K562 (cell line): ENCODE results near the gene MGAT1. TPM values are rescaled to one million over a fixed set of nuclear protein-coding genes. Genes with fewer than 3 reads are reported as not detected.

Source experiments
- ADNP ChIP-seq: fragments of 200-800 bp; sonication (Bioruptor generic); IDR thresholded peaks from 2 replicates; pipeline ENCODE4 v1.6.1; 2016; ENCODE audit warnings: missing genetic modification characterization, missing compliant biosample characterization
- COPS2 ChIP-seq: fragments of 450-650 bp; conservative IDR thresholded peaks from 2 replicates; pipeline ENCODE4 v1.6.1; 2016; ENCODE audit warnings: mild to moderate bottlenecking, moderate library complexity
- DMBX1 ChIP-seq: fragments of 250-450 bp; sonication (Bioruptor Pico); IDR thresholded peaks from 2 replicates; pipeline ENCODE4 v1.8.0; 2022; ENCODE audit warnings: inconsistent platforms, mild to moderate bottlenecking, moderate library complexity, borderline replicate concordance
- EGR1 ChIP-seq: fragments of 450-650 bp; conservative IDR thresholded peaks from 2 replicates; pipeline ENCODE4 v1.6.1; 2017; ENCODE audit warnings: mild to moderate bottlenecking
- HDAC1 ChIP-seq, 2 experiments: fragments of 450-650 bp; IDR thresholded peaks; 2 replicates each; pipeline ENCODE4 v1.6.1; 2016 to 2017; ENCODE audit warnings: inconsistent platforms in 1 of 2, mild to moderate bottlenecking in 1 of 2, moderate library complexity in 1 of 2
- KLF6 ChIP-seq: fragments of 250-450 bp; sonication (Bioruptor Pico); IDR thresholded peaks from 2 replicates; pipeline ENCODE4 v1.4.0; 2020; ENCODE audit warnings: mild to moderate bottlenecking, moderate library complexity, borderline replicate concordance
- MTA2 ChIP-seq: fragments of 450-650 bp; IDR thresholded peaks from 2 replicates; pipeline ENCODE4 v1.6.1; 2016; ENCODE audit warnings: low read depth
- RAD51 ChIP-seq: fragments of 450-650 bp; IDR thresholded peaks from 2 replicates; pipeline ENCODE4 v1.7.1; 2016; ENCODE audit warnings: low read depth, mild to moderate bottlenecking, borderline replicate concordance
- STAG1 ChIP-seq: sonication (generic); formaldehyde crosslinking; IDR thresholded peaks from 2 replicates; pipeline ENCODE4 v1.5.0; 2020; ENCODE audit warnings: missing genetic modification reagents, borderline replicate concordance
- TBP ChIP-seq: optimal IDR thresholded peaks from 2 replicates; pipeline ENCODE3; 2011; ENCODE audit warnings: low read depth, low read length, improper control_type of control experiment
- TEAD4 ChIP-seq, 2 experiments: sonication (generic) in 1 of 2; formaldehyde crosslinking in 1 of 2; IDR thresholded peaks; 2 replicates each; pipeline versions ENCODE4 v1.6.1 to v1.8.0; 2012 to 2022; ENCODE audit warnings: borderline replicate concordance in 1 of 2, inconsistent platforms in 1 of 2, low read length in 1 of 2, mild to moderate bottlenecking in 1 of 2, missing genetic modification reagents in 1 of 2
- XRCC5 ChIP-seq: fragments of 200-400 bp; formaldehyde crosslinking; IDR thresholded peaks from 2 replicates; pipeline ENCODE4 v1.6.1; 2017; ENCODE audit warnings: low read depth, mild to moderate bottlenecking, low read length
- ZBTB17 ChIP-seq: fragments of 450-650 bp; formaldehyde crosslinking; IDR thresholded peaks from 2 replicates; pipeline ENCODE4 v1.4.0; 2020; ENCODE audit warnings: mild to moderate bottlenecking
- ZFP36 ChIP-seq: fragments of 150-350 bp; IDR thresholded peaks from 2 replicates; pipeline ENCODE4 v1.6.1; 2018; ENCODE audit warnings: low read length, low read depth; ENCODE audit not compliant: partially characterized antibody
- ZFX ChIP-seq: sonication (generic); formaldehyde crosslinking; IDR thresholded peaks from 2 replicates; pipeline ENCODE4 v1.8.0; 2022; ENCODE audit warnings: mild to moderate bottlenecking, missing genetic modification reagents, moderate library complexity
- ZNF316 ChIP-seq: fragments of 450-650 bp; IDR thresholded peaks from 2 replicates; pipeline ENCODE4 v1.6.1; 2016
- ZNF507 ChIP-seq: conservative IDR thresholded peaks from 2 replicates; pipeline ENCODE4 v1.6.1; 2017; ENCODE audit warnings: missing genetic modification characterization, missing compliant biosample characterization
- ZNF77 ChIP-seq: fragments of 250-450 bp; sonication (Bioruptor Pico); IDR thresholded peaks from 2 replicates; pipeline ENCODE4 v1.5.0; 2020
- polyA plus RNA-seq, 8 experiments: library from polyadenylated mRNA; depleted of rRNA in 4 of 8; stranded (reverse) in 5 of 8; unstranded in 3 of 8; fragments of >200 nt; fragmentation: Nextera tagmentation in 2 of 8; fragmentation: Illumina TruSeq in 1 of 8; extraction: Ambion mirVana in 2 of 8; extraction: Trizol in 1 of 8; gene quantifications; 2 replicates each; pipeline versions ENCODE4 v1.2.1 to v1.2.3, GENCODE V29; 2011 to 2014; ENCODE audit warnings: inconsistent platforms in 1 of 8, missing spikeins in 1 of 8
- total RNA-seq, 7 experiments: library from RNA; depleted of rRNA in 6 of 7; stranded (reverse); fragments of >200 nt in 6 of 7; fragmentation: Illumina TruSeq in 2 of 7; extraction: Trizol in 2 of 7; gene quantifications; 2 replicates each; pipeline versions ENCODE4 v1.2.1 to v1.2.3, GENCODE V29; 2011 to 2021; ENCODE audit warnings: low replicate concordance in 1 of 7
- TF ChIP-seq, protein P1 (sequence below): fragments of 450-650 bp; formaldehyde crosslinking; IDR thresholded peaks from 2 replicates; pipeline ENCODE4 v1.4.0; 2020; ENCODE audit warnings: mild to moderate bottlenecking, moderate library complexity
- TF ChIP-seq, protein P2 (sequence below): fragments of 450-650 bp; formaldehyde crosslinking; IDR thresholded peaks from 2 replicates; pipeline ENCODE4 v1.4.0; 2020; ENCODE audit warnings: mild to moderate bottlenecking, mixed read lengths
- TF ChIP-seq, protein P3 (sequence below): sonication (generic); formaldehyde crosslinking; IDR thresholded peaks from 2 replicates; pipeline ENCODE4 v1.8.1; 2022; ENCODE audit warnings: missing genetic modification reagents
- TF ChIP-seq, protein P4 (sequence below): sonication (generic); formaldehyde crosslinking; IDR thresholded peaks from 2 replicates; pipeline ENCODE4 v1.5.0; 2020; ENCODE audit warnings: missing genetic modification reagents
- TF ChIP-seq, protein P5 (sequence below): sonication (generic); formaldehyde crosslinking; IDR thresholded peaks from 2 replicates; pipeline ENCODE4 v1.8.0; 2022; ENCODE audit warnings: mild to moderate bottlenecking, missing genetic modification reagents

MGAT1 gene
- total and polyA plus RNA-seq, 9 of the 15 experiments (the other 6 are each of a cell fraction or from before 2014, with no cell fraction given) = 3.9 to 82.7 (median 44.5) TPM

DNA sequence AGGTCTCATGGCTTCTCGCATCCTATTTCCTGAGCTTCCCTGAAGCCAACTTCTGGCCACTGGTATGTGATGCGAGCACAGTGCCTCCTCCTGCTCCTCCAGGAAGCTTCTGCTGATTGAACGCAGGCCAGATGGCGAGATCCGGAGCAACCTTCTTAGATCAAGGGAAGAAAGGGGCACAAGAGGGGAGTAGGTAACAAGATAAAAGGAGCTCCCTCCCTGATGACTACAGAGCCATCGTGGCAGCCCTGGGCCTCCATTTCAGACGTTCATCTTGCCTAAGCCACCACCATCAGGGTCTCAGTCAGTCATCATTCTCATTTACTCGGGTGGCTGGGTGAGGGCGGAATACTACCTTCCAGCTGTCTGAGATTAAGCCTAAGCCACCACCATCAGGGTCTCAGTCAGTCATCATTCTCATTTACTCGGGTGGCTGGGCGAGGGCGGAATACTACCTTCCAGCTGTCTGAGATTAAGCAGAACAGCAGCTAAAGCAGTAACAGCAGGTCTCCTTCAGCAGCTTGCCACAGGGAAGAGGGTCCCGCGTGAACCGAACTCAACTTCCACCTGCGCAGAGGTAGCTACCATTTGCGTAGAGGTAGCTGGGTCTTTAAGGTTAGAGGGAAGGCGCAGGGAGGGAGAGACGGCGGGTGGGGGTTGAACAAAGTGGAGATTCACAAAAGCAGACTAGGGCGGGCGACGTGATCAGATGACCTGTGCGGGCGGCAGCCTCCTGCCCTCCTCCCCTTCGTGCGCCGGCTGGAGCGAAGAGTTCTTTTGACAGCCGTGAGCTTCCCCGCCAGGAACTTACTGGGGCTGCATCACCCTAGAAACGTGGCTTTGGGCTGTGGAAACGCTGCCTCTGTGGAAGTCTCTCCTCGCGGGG is 27.9 kb upstream of the MGAT1 start (continued):
- TF ChIP-seq COPS2 (no peak), ADNP (tag) (no peak), MTA2 (no peak), HDAC1 (IDR thresholded peaks at IDR 0.05) (no peak), STAG1 (CRISPR knock-in tag) (no peak), ZFP36 (peak; percentile 31), ZNF507 (tag) (no peak), EGR1 (peak; percentile 46; the same call in 1 of the 2 replicates), ZNF77 (CRISPR knock-in tag) (no peak), XRCC5 (no peak), RAD51 (peak; percentile 58), KLF6 (CRISPR knock-in tag) (peak; percentile 16; the same call in 1 of the 2 replicates), ZFX (CRISPR knock-in tag) (no peak), TBP (peak; percentile 62), ZNF316 (no peak), ZBTB17 (no peak), TEAD4 (IDR thresholded peaks at IDR 0.05; ENCODE audit: low read length) (no peak), TEAD4 (CRISPR knock-in tag; IDR thresholded peaks at IDR 0.05; ENCODE audit: borderline replicate concordance) (no peak), DMBX1 (CRISPR knock-in tag) (no peak)
- TF ChIP-seq, protein P1, sequence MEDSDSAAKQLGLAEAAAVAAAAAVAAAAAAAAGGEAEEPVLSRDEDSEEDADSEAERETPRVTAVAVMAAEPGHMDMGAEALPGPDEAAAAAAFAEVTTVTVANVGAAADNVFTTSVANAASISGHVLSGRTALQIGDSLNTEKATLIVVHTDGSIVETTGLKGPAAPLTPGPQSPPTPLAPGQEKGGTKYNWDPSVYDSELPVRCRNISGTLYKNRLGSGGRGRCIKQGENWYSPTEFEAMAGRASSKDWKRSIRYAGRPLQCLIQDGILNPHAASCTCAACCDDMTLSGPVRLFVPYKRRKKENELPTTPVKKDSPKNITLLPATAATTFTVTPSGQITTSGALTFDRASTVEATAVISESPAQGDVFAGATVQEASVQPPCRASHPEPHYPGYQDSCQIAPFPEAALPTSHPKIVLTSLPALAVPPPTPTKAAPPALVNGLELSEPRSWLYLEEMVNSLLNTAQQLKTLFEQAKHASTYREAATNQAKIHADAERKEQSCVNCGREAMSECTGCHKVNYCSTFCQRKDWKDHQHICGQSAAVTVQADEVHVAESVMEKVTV (CRISPR knock-in tag) = no peak
- TF ChIP-seq, protein P2, sequence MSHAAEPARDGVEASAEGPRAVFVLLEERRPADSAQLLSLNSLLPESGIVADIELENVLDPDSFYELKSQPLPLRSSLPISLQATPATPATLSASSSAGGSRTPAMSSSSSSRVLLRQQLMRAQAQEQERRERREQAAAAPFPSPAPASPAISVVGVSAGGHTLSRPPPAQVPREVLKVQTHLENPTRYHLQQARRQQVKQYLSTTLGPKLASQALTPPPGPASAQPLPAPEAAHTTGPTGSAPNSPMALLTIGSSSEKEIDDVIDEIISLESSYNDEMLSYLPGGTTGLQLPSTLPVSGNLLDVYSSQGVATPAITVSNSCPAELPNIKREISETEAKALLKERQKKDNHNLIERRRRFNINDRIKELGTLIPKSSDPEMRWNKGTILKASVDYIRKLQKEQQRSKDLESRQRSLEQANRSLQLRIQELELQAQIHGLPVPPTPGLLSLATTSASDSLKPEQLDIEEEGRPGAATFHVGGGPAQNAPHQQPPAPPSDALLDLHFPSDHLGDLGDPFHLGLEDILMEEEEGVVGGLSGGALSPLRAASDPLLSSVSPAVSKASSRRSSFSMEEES (CRISPR knock-in tag) = no peak
- TF ChIP-seq, protein P3, sequence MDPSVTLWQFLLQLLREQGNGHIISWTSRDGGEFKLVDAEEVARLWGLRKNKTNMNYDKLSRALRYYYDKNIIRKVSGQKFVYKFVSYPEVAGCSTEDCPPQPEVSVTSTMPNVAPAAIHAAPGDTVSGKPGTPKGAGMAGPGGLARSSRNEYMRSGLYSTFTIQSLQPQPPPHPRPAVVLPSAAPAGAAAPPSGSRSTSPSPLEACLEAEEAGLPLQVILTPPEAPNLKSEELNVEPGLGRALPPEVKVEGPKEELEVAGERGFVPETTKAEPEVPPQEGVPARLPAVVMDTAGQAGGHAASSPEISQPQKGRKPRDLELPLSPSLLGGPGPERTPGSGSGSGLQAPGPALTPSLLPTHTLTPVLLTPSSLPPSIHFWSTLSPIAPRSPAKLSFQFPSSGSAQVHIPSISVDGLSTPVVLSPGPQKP (CRISPR knock-in tag) = no peak
- TF ChIP-seq, protein P4, sequence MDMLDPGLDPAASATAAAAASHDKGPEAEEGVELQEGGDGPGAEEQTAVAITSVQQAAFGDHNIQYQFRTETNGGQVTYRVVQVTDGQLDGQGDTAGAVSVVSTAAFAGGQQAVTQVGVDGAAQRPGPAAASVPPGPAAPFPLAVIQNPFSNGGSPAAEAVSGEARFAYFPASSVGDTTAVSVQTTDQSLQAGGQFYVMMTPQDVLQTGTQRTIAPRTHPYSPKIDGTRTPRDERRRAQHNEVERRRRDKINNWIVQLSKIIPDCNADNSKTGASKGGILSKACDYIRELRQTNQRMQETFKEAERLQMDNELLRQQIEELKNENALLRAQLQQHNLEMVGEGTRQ (CRISPR knock-in tag) = peak; percentile 47; the same call in 1 of the 2 replicates
- TF ChIP-seq, protein P5, sequence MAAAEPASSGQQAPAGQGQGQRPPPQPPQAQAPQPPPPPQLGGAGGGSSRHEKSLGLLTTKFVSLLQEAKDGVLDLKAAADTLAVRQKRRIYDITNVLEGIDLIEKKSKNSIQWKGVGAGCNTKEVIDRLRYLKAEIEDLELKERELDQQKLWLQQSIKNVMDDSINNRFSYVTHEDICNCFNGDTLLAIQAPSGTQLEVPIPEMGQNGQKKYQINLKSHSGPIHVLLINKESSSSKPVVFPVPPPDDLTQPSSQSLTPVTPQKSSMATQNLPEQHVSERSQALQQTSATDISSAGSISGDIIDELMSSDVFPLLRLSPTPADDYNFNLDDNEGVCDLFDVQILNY (CRISPR knock-in tag) = no peak
